Tibial nerve (tissue), 4 donors: ENCODE measurements around the gene STAT6.

ENCODE experiments used
- CTCF ChIP-seq, 5 experiments: fragments of 200-600 bp in 3 of 5; fragments of 450-650 bp in 2 of 5; sonication (generic) in 3 of 5; IDR thresholded peaks; one replicate each; pipeline ENCODE4 v1.5.1; 2016 to 2019; ENCODE audit warnings: antibody characterized with exemption in 5 of 5, mild to moderate bottlenecking in 3 of 5, moderate library complexity in 2 of 5
- EP300 ChIP-seq, 2 donors: sonication (generic); formaldehyde crosslinking; IDR thresholded peaks; one replicate each; pipeline ENCODE4 v1.6.1; 2017; ENCODE audit warnings: antibody characterized with exemption in 2 of 2, mild to moderate bottlenecking in 1 of 2
- POLR2A ChIP-seq, 2 donors: fragments of 450-650 bp; IDR thresholded peaks; one replicate each; pipeline ENCODE4 v1.6.1; 2017; ENCODE audit warnings: antibody characterized with exemption in 2 of 2, mild to moderate bottlenecking in 2 of 2, moderate library complexity in 2 of 2

GRCh38 chr12:57133916-57134315 is 22.8 kb upstream of the STAT6 start:
- TF ChIP-seq CTCF (IDR thresholded peaks at IDR 0.05), result no peak
- TF ChIP-seq POLR2A (IDR thresholded peaks at IDR 0.05), result no peak
- TF ChIP-seq EP300 (IDR thresholded peaks at IDR 0.05), result no peak
